Nephron progenitor cell (in vitro differentiated cells): Measurements from ENCODE around the gene ZNF76.

Experiments
- DNase-seq: peaks from one replicate; pipeline ENCODE4 v3.0.0; 2021
- H3K27ac Mint-ChIP-seq: 2 replicates; pipeline ENCODE4 v1.8.0; 2021; ENCODE audit warnings: mild to moderate bottlenecking, moderate library complexity, mixed read lengths
- H3K27me3 Mint-ChIP-seq: 2 replicates; pipeline ENCODE4 v1.8.0; 2021; ENCODE audit warnings: mild to moderate bottlenecking, low read depth, mixed read lengths; ENCODE audit not compliant: poor library complexity
- H3K36me3 Mint-ChIP-seq: 2 replicates; pipeline ENCODE4 v1.8.0; 2021; ENCODE audit warnings: low read depth, mixed read lengths
- H3K4me1 Mint-ChIP-seq: 2 replicates; pipeline ENCODE4 v1.8.0; 2021; ENCODE audit warnings: mixed read lengths
- H3K4me3 Mint-ChIP-seq: 2 replicates; pipeline ENCODE4 v1.8.0; 2021; ENCODE audit warnings: mild to moderate bottlenecking, moderate library complexity, mixed read lengths
- H3K9me3 Mint-ChIP-seq: 2 replicates; pipeline ENCODE4 v1.8.0; 2021; ENCODE audit warnings: mild to moderate bottlenecking, moderate library complexity, mixed read lengths
- CTCF ChIP-seq: fragments of 200-600 bp; sonication (generic); IDR thresholded peaks from 2 replicates; pipeline ENCODE4 v1.5.0; 2021; ENCODE audit warnings: antibody characterized with exemption

ZNF76 gene

GRCh38 chr6:35239581-35239980, 20.0 kb upstream of the ZNF76 start:
- Mint-ChIP-seq H3K27ac (no peak overlapping the region), H3K9me3 (peaks cover 5% of the 10 kb centered on the region), H3K4me3 (no peak overlapping the region), H3K36me3 (peaks cover 46% of the 10 kb centered on the region), H3K4me1 (peaks cover 44% of the 10 kb centered on the region), H3K27me3 (peaks cover 4% of the 10 kb centered on the region)
- TF ChIP-seq CTCF: no peak
- DNase-seq: no peak

GRCh38 chr6:35240838-35241801, 18.4 kb upstream of the ZNF76 start:
- peak; percentile 89 for DNase-seq
- no peak overlapping the region for H3K4me3 Mint-ChIP-seq
- peak; percentile 98 for TF ChIP-seq CTCF
- H3K9me3 Mint-ChIP-seq: no peaks in the 10 kb centered on the region
- no peak overlapping the region for H3K27ac Mint-ChIP-seq
- H3K27me3 Mint-ChIP-seq: peaks cover 4% of the 10 kb centered on the region
- H3K36me3 Mint-ChIP-seq: peaks cover 46% of the 10 kb centered on the region
- peaks cover 44% of the 10 kb centered on the region for H3K4me1 Mint-ChIP-seq

- no peak for TF ChIP-seq CTCF
- no peak for DNase-seq
- Mint-ChIP-seq H3K9me3 (no peaks in the 10 kb centered on the region), H3K27me3 (peaks cover 4% of the 10 kb centered on the region), H3K4me3 (no peak overlapping the region), H3K27ac (peak overlapping the region; percentile 24), H3K36me3 (peaks cover 41% of the 10 kb centered on the region), H3K4me1 (peaks cover 39% of the 10 kb centered on the region)
These were observed 17.0 kb upstream of the ZNF76 start for GRCh38 chr6:35242486-35242885.

- DNase-seq: no peak
- Mint-ChIP-seq H3K27ac (no peak overlapping the region), H3K4me1 (peaks cover 36% of the 10 kb centered on the region), H3K36me3 (peaks cover 45% of the 10 kb centered on the region), H3K9me3 (no peaks in the 10 kb centered on the region), H3K4me3 (no peak overlapping the region), H3K27me3 (peaks cover 4% of the 10 kb centered on the region)
- TF ChIP-seq CTCF: no peak
These were observed 16.6 kb upstream of the ZNF76 start for GRCh38 chr6:35242906-35243305.

GRCh38 chr6:35243386-35243958, 16.1 kb upstream of the ZNF76 start:
- H3K27ac Mint-ChIP-seq: no peak overlapping the region
- peaks cover 30% of the 10 kb centered on the region for H3K4me1 Mint-ChIP-seq
- H3K9me3 Mint-ChIP-seq: no peaks in the 10 kb centered on the region
- no peak overlapping the region for H3K4me3 Mint-ChIP-seq
- H3K27me3 Mint-ChIP-seq: peaks cover 4% of the 10 kb centered on the region
- no peak for DNase-seq
- no peak for TF ChIP-seq CTCF
- H3K36me3 Mint-ChIP-seq: peaks cover 48% of the 10 kb centered on the region
